IMR-90 (cell line): ENCODE data around the gene GALR1. TPM values are rescaled to one million over a fixed set of nuclear protein-coding genes. Genes with fewer than 3 reads are reported as not detected.

Experiments used
- ATAC-seq: fragments of 200-7000 bp; cut with Tn5 transposase; 2 replicates; pipeline ENCODE4 v1.9.1; 2020; ENCODE audit warnings: low read depth, mild to moderate bottlenecking, moderate library complexity
- BruUV-seq: library from RNA; stranded (reverse); fragments of 400-500 nt; replicated peaks from 2 replicates; lab custom pipeline; 2021; lab: Mats Ljungman, UMichigan
- CTCF ChIA-PET: fragments of 300-600 bp; formaldehyde crosslinking; extraction: SDS; loops from one replicate; lab custom pipeline; 2021; ENCODE audit warnings: antibody characterized with exemption; lab: Yijun Ruan, JAX
- POLR2A ChIA-PET: fragments of 300-600 bp; sonication (Branson Sonifier 250); formaldehyde crosslinking; loops from one replicate; lab custom pipeline; 2022; ENCODE audit warnings: antibody characterized with exemption; ENCODE audit not compliant: unreplicated experiment; lab: Charles Lee
- DNase-seq: peaks from one replicate; pipeline ENCODE4 v3.0.0; 2013
- H2AFZ ChIP-seq: replicated peaks from 2 replicates; pipeline ENCODE3; 2013; ENCODE audit warnings: low read length, mild to moderate bottlenecking; ENCODE audit not compliant: poor library complexity
- H2AK5ac ChIP-seq: 2 replicates; pipeline ENCODE4 v1.6.1; 2013; ENCODE audit warnings: low read depth, low read length, inconsistent platforms
- H2AK9ac ChIP-seq: replicated peaks from 2 replicates; pipeline ENCODE3; 2013; ENCODE audit warnings: mild to moderate bottlenecking, low read depth, low read length, moderate library complexity; ENCODE audit not compliant: poor library complexity
- H2BK120ac ChIP-seq: 2 replicates; pipeline ENCODE4 v1.6.1; 2013; ENCODE audit warnings: low read depth, low read length, inconsistent platforms
- H2BK15ac ChIP-seq: 3 replicates; pipeline ENCODE4 v1.6.1; 2013; ENCODE audit warnings: low read depth, low read length, inconsistent platforms
- H2BK20ac ChIP-seq: 2 replicates; pipeline ENCODE4 v1.6.1; 2013; ENCODE audit warnings: low read depth, mild to moderate bottlenecking, inconsistent platforms, low read length, moderate library complexity
- H2BK5ac ChIP-seq: 2 replicates; pipeline ENCODE4 v1.6.1; 2013; ENCODE audit warnings: mild to moderate bottlenecking, low read depth, low read length, inconsistent platforms; ENCODE audit not compliant: poor library complexity, severe bottlenecking
- H3K14ac ChIP-seq: replicated peaks from 2 replicates; pipeline ENCODE4 v1.6.1; 2013; ENCODE audit warnings: low read depth, low read length, inconsistent platforms
- H3K18ac ChIP-seq: 2 replicates; pipeline ENCODE4 v1.6.1; 2013; ENCODE audit warnings: low read depth, low read length, control low read depth
- H3K23ac ChIP-seq: 2 replicates; pipeline ENCODE4 v1.6.1; 2013; ENCODE audit warnings: low read depth, low read length, inconsistent platforms
- H3K27ac ChIP-seq: 2 replicates; pipeline ENCODE4 v1.5.1; 2013; ENCODE audit warnings: mild to moderate bottlenecking, control low read depth, low read length; ENCODE audit not compliant: insufficient read depth
- H3K27me3 ChIP-seq: 2 replicates; pipeline ENCODE4 v1.6.1; 2013; ENCODE audit warnings: low read length; ENCODE audit not compliant: control insufficient read depth, insufficient read depth
- H3K36me3 ChIP-seq: 2 replicates; pipeline ENCODE4 v1.6.1; 2013; ENCODE audit warnings: low read length, mixed read lengths; ENCODE audit not compliant: control insufficient read depth, insufficient read depth
- H3K4ac ChIP-seq: 2 replicates; pipeline ENCODE4 v1.6.1; 2013; ENCODE audit warnings: low read depth, low read length, inconsistent platforms
- H3K4me1 ChIP-seq: 2 replicates; pipeline ENCODE4 v1.6.1; 2013; ENCODE audit warnings: low read length, mixed read lengths; ENCODE audit not compliant: control insufficient read depth, insufficient read depth
- H3K4me2 ChIP-seq: 2 replicates; pipeline ENCODE4 v1.6.1; 2013; ENCODE audit warnings: low read depth, mild to moderate bottlenecking, control low read depth, low read length, moderate library complexity
- H3K4me3 ChIP-seq: 2 replicates; pipeline ENCODE4 v1.5.1; 2013; ENCODE audit warnings: low read depth, mild to moderate bottlenecking, control low read depth, low read length, moderate library complexity; ENCODE audit not compliant: insufficient read depth
- H3K56ac ChIP-seq: 2 replicates; pipeline ENCODE4 v1.6.1; 2013; ENCODE audit warnings: low read length, inconsistent platforms; ENCODE audit not compliant: insufficient read depth; ENCODE audit errors: extremely low read depth
- H3K79me1 ChIP-seq, 2 experiments: 2 replicates each; pipeline ENCODE4 v1.6.1; 2013; ENCODE audit warnings: low read length in 2 of 2, inconsistent platforms in 1 of 2, low read depth in 1 of 2
- H3K9ac ChIP-seq: 2 replicates; pipeline ENCODE4 v1.6.1; 2013; ENCODE audit warnings: low read depth, low read length, control low read depth
- H3K9me1 ChIP-seq: 2 replicates; pipeline ENCODE4 v1.6.1; 2013; ENCODE audit warnings: low read length, inconsistent platforms; ENCODE audit not compliant: insufficient read depth
- H3K9me3 ChIP-seq: 2 replicates; pipeline ENCODE4 v1.6.1; 2013; ENCODE audit warnings: low read length; ENCODE audit not compliant: control insufficient read depth, insufficient read depth
- H4K20me1 ChIP-seq: 2 replicates; pipeline ENCODE4 v1.6.1; 2013; ENCODE audit warnings: low read length, inconsistent platforms; ENCODE audit not compliant: insufficient read depth
- H4K5ac ChIP-seq: 2 replicates; pipeline ENCODE4 v1.6.1; 2013; ENCODE audit warnings: mild to moderate bottlenecking, low read depth, low read length, control low read depth
- H4K8ac ChIP-seq, 2 experiments: 2 replicates each; pipeline ENCODE4 v1.6.1; 2013; ENCODE audit warnings: low read depth in 2 of 2, low read length in 2 of 2, control low read depth in 1 of 2, inconsistent platforms in 1 of 2
- H4K91ac ChIP-seq: 2 replicates; pipeline ENCODE4 v1.6.1; 2013; ENCODE audit warnings: low read depth, low read length, inconsistent platforms; ENCODE audit not compliant: insufficient read depth
- BHLHE40 ChIP-seq: fragments of 150-350 bp; IDR thresholded peaks from 2 replicates; pipeline ENCODE4 v1.6.1; 2016; ENCODE audit warnings: mild to moderate bottlenecking, low read depth, low read length
- CEBPB ChIP-seq: IDR thresholded peaks from 2 replicates; pipeline ENCODE4 v1.6.1; 2012; ENCODE audit warnings: low read depth, low read length, improper control_type of control experiment
- CHD1 ChIP-seq: IDR thresholded peaks from 2 replicates; pipeline ENCODE4 v1.6.1; 2012; ENCODE audit warnings: low read depth, low read length, improper control_type of control experiment
- ELK1 ChIP-seq: fragments of 150-350 bp; IDR thresholded peaks from 2 replicates; pipeline ENCODE4 v1.6.1; 2016; ENCODE audit warnings: low read depth, mild to moderate bottlenecking, low read length, moderate library complexity, borderline replicate concordance
- FOS ChIP-seq: fragments of 150-350 bp; IDR thresholded peaks from 2 replicates; pipeline ENCODE4 v1.6.1; 2016; ENCODE audit warnings: low read depth, low read length
- MAZ ChIP-seq: IDR thresholded peaks from 2 replicates; pipeline ENCODE4 v1.6.1; 2012; ENCODE audit warnings: low read depth, mild to moderate bottlenecking, low read length, improper control_type of control experiment, moderate library complexity, borderline replicate concordance
- POLR2A ChIP-seq: IDR thresholded peaks from 2 replicates; pipeline ENCODE4 v1.6.1; 2012; ENCODE audit warnings: mild to moderate bottlenecking, low read depth, low read length
- RAD21 ChIP-seq: IDR thresholded peaks from 2 replicates; pipeline ENCODE4 v1.6.1; 2012; ENCODE audit warnings: low read length, improper control_type of control experiment
- RFX5 ChIP-seq: IDR thresholded peaks from 2 replicates; pipeline ENCODE4 v1.8.0; 2012; ENCODE audit warnings: low read depth, mild to moderate bottlenecking, low read length, moderate library complexity
- SMC3 ChIP-seq: fragments of 150-350 bp; IDR thresholded peaks from 2 replicates; pipeline ENCODE4 v1.6.1; 2016; ENCODE audit warnings: low read depth, mild to moderate bottlenecking, antibody characterized with exemption, low read length, moderate library complexity
- WGBS, 2 experiments: methylation state at CpG; one replicate each; pipeline versions ENCODE4 v1.1.5 to v1.1.7; 2013; ENCODE audit warnings: missing lambda C conversion rate in 2 of 2; ENCODE audit not compliant: insufficient read length in 1 of 2; ENCODE audit errors: extremely low coverage in 2 of 2; 5-methylcytosine and 5-hydroxymethylcytosine counted together
- dilution Hi-C: fragments of 300-500 bp; cut with HindIII; formaldehyde crosslinking; loops from one replicate; pipeline ENCODE4 v1.14.3; 2018; ENCODE audit warnings: low sequenced_read_pairs; ENCODE audit not compliant: unreplicated experiment
- in situ Hi-C: fragments of 300-500 bp; cut with MboI; formaldehyde crosslinking; loops from 3 replicates; pipeline ENCODE4 v1.14.3; 2019; ENCODE audit warnings: low sequenced_read_pairs, inconsistent platforms, mixed read lengths
- intact Hi-C: fragments of 100-400 bp; cut with micrococcal nuclease; formaldehyde crosslinking; loops from 2 replicates; pipeline ENCODE4 v1.10.0; 2022
- polyA plus RNA-seq, 3 experiments: library from polyadenylated mRNA; depleted of rRNA; stranded (reverse); fragments of >200 nt; gene quantifications; 2 replicates each; pipeline ENCODE4 v1.2.3, GENCODE V29; 2012; ENCODE audit warnings: low replicate concordance in 1 of 3
- total RNA-seq: library from RNA; depleted of rRNA; stranded (reverse); fragments of >200 nt; gene quantifications from 2 replicates; pipeline ENCODE4 v1.2.3, GENCODE V29; 2012

Gene GALR1
- total and polyA plus RNA-seq, 2 of the 4 experiments (the other 2 are of a cell fraction), result not detected

- no TSS peak for BruUV-seq
- H2BK20ac ChIP-seq, result no peak overlapping the region
Measured at GRCh38 chr18:77218642-77219041, 31.0 kb upstream of the GALR1 start.

More at GRCh38 chr18:77218642-77219041, 31.0 kb upstream of the GALR1 start:
- dilution Hi-C loops, result no loop called here
- H2AFZ ChIP-seq, result no peak overlapping the region
- H3K23ac ChIP-seq, result no peak overlapping the region
- H3K56ac ChIP-seq, result no peak overlapping the region
- no peak overlapping the region for H2BK15ac ChIP-seq
- peaks cover 5% of the 10 kb centered on the region for H3K27me3 ChIP-seq
- peaks cover 5% of the 10 kb centered on the region for H3K4me1 ChIP-seq
- H3K14ac ChIP-seq, result no peak overlapping the region; the same call in 1 of the 2 replicates
- no peaks in the 10 kb centered on the region for H4K20me1 ChIP-seq
- H3K4me2 ChIP-seq, result no peak overlapping the region
- no peak overlapping the region for H2AK9ac ChIP-seq
- intact Hi-C loops, result no loop called here
- H2BK5ac ChIP-seq, result no peak overlapping the region
- no peaks in the 10 kb centered on the region for H3K79me1 ChIP-seq
- H4K91ac ChIP-seq, result no peak overlapping the region
- no peak overlapping the region for H3K9ac ChIP-seq
- 74% methylated on average over 2 of the region's 4 CpGs; no CpG with 5 or more reads in 1 of the 2 experiments for WGBS, 2 experiments
- H3K36me3 ChIP-seq, result no peaks in the 10 kb centered on the region
- ATAC-seq, result no peak
- in situ Hi-C loops, result loop anchor here (25.0 kb wide), 1 partner anchor 406 kb away; the partner anchor contains the start of gene ZNF236
- no peak overlapping the region for H3K18ac ChIP-seq
- ChIA-PET CTCF (no interaction called here), POLR2A (no interaction called here)
- H3K4me3 ChIP-seq, result no peak overlapping the region
- H2BK120ac ChIP-seq, result no peak overlapping the region
- no peak overlapping the region for H2AK5ac ChIP-seq
- no peak for DNase-seq
- H3K9me3 ChIP-seq, result no peaks in the 10 kb centered on the region
- no peak for TF ChIP-seq POLR2A
- TF ChIP-seq FOS, result no peak
- no peak for TF ChIP-seq CEBPB
- no peak for TF ChIP-seq RAD21
- no peak for TF ChIP-seq ELK1
- no peak for TF ChIP-seq MAZ
- TF ChIP-seq BHLHE40, result no peak
- no peak for TF ChIP-seq CHD1
- no peak for TF ChIP-seq SMC3
- no peak for TF ChIP-seq RFX5
- H3K27ac ChIP-seq, result no peak overlapping the region
- H4K8ac ChIP-seq, result no peak overlapping the region
- H3K4ac ChIP-seq, result no peak overlapping the region
- no peak overlapping the region for H4K5ac ChIP-seq
- no peaks in the 10 kb centered on the region; the same call in 1 of the 2 replicates for H3K9me1 ChIP-seq
